ENCODE measurements around the gene PLPP1. TPM values are rescaled to one million over a fixed set of nuclear protein-coding genes. Genes with fewer than 3 reads are reported as not detected.

PLPP1 gene
- total and polyA plus RNA-seq, 2 experiments from 2014 or later: 39.1 to 97.1 TPM

DNA sequence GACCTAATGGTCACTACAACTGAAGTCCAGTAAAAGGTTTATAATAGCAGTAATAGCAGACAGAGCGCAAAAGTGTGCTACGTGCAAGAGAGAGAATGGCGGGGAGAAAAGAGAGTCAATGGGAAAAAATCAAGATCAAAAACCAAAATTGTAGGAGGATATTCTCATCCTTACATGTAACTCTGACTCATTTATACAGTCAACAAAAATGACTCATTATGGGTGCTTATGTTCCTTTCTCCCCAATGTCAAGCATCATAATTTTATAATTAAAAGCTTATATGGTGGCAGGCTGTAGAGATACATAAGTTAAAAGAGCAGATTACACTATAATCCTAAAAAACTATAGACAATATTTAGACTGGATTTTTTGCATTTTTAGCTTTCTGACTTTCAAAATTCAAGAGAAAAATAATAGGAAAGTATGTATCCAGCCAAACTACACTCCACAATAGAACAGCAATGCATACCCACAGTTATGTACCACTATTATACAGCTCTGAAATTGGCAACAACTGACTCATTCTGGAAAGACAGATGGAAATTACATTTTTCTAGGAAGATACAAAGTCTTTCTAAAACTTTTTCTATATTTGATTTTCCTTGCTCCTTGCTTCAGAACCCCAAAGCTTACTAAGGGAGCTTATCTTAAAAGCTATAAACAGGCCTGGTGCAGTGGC is 78.4 kb downstream of the PLPP1 start:
- H3K79me2 ChIP-seq (replicated peaks; ENCODE audit: insufficient read depth): peaks cover 81% of the 10 kb centered on the region
- no peaks in the 10 kb centered on the region; the same call in 1 of the 2 replicates for H4K20me1 ChIP-seq (replicated peaks; ENCODE audit: insufficient read depth)
- Mint-ChIP-seq H3K9me3 (no peaks in the 10 kb centered on the region), H3K36me3 (ENCODE audit: low read depth) (peaks cover 5% of the 10 kb centered on the region; the same call in 2 of the 3 replicates), H3K4me1 (peaks cover 35% of the 10 kb centered on the region), H3K27ac (peak overlapping the region; percentile 56; the same call in 1 of the 2 replicates), H3K4me3 (no peak overlapping the region), H3K27me3 (ENCODE audit: insufficient read depth, low read depth, poor library complexity) (peaks cover 5% of the 10 kb centered on the region)
- H3K27ac ChIP-seq (ENCODE audit: low read depth): no peak overlapping the region
- no peak for ATAC-seq
- DNase-seq (ENCODE audit: low spot score): no peak
- H3K4me3 ChIP-seq: no peak overlapping the region
- H3K9me2 ChIP-seq (ENCODE audit: insufficient read depth): 0 out of 2 replicates have a peak, but pooled peaks cover 4% of the 10 kb centered on the region
- no peak overlapping the region for H3K4me2 ChIP-seq
- H2AFZ ChIP-seq: no peak overlapping the region
- TF ChIP-seq ZNF331 (CRISPR knock-in tag; IDR thresholded peaks at IDR 0.05; ENCODE audit: low read depth): no peak
- TF ChIP-seq, protein P1, sequence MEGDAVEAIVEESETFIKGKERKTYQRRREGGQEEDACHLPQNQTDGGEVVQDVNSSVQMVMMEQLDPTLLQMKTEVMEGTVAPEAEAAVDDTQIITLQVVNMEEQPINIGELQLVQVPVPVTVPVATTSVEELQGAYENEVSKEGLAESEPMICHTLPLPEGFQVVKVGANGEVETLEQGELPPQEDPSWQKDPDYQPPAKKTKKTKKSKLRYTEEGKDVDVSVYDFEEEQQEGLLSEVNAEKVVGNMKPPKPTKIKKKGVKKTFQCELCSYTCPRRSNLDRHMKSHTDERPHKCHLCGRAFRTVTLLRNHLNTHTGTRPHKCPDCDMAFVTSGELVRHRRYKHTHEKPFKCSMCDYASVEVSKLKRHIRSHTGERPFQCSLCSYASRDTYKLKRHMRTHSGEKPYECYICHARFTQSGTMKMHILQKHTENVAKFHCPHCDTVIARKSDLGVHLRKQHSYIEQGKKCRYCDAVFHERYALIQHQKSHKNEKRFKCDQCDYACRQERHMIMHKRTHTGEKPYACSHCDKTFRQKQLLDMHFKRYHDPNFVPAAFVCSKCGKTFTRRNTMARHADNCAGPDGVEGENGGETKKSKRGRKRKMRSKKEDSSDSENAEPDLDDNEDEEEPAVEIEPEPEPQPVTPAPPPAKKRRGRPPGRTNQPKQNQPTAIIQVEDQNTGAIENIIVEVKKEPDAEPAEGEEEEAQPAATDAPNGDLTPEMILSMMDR (conservative IDR thresholded peaks at IDR 0.05; ENCODE audit: low read depth in 2 of 2): no peak
- TF ChIP-seq POLR2AphosphoS5 (IDR thresholded peaks at IDR 0.05; ENCODE audit: low read depth): no peak
- TF ChIP-seq, protein P2, sequence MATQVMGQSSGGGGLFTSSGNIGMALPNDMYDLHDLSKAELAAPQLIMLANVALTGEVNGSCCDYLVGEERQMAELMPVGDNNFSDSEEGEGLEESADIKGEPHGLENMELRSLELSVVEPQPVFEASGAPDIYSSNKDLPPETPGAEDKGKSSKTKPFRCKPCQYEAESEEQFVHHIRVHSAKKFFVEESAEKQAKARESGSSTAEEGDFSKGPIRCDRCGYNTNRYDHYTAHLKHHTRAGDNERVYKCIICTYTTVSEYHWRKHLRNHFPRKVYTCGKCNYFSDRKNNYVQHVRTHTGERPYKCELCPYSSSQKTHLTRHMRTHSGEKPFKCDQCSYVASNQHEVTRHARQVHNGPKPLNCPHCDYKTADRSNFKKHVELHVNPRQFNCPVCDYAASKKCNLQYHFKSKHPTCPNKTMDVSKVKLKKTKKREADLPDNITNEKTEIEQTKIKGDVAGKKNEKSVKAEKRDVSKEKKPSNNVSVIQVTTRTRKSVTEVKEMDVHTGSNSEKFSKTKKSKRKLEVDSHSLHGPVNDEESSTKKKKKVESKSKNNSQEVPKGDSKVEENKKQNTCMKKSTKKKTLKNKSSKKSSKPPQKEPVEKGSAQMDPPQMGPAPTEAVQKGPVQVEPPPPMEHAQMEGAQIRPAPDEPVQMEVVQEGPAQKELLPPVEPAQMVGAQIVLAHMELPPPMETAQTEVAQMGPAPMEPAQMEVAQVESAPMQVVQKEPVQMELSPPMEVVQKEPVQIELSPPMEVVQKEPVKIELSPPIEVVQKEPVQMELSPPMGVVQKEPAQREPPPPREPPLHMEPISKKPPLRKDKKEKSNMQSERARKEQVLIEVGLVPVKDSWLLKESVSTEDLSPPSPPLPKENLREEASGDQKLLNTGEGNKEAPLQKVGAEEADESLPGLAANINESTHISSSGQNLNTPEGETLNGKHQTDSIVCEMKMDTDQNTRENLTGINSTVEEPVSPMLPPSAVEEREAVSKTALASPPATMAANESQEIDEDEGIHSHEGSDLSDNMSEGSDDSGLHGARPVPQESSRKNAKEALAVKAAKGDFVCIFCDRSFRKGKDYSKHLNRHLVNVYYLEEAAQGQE (IDR thresholded peaks at IDR 0.05; ENCODE audit: unreplicated experiment): no peak
- TF ChIP-seq ZNF462 (CRISPR knock-in tag; IDR thresholded peaks at IDR 0.05): no peak
- TF ChIP-seq JUNB (IDR thresholded peaks at IDR 0.05; ENCODE audit: unreplicated experiment): no peak
- TF ChIP-seq EZH2 (IDR thresholded peaks at IDR 0.05; ENCODE audit: low read depth, unreplicated experiment): no peak
- no peak for TF ChIP-seq STAT1 (IDR thresholded peaks at IDR 0.05; ENCODE audit: unreplicated experiment)
- TF ChIP-seq CREB1 (CRISPR knock-in tag; IDR thresholded peaks at IDR 0.05; ENCODE audit: low read depth): no peak
- no peak for TF ChIP-seq NANOG (IDR thresholded peaks at IDR 0.05; ENCODE audit: borderline replicate concordance)
- no peak for TF ChIP-seq ZNF114 (CRISPR knock-in tag; IDR thresholded peaks at IDR 0.05)
- TF ChIP-seq EZH2phosphoT487 (IDR thresholded peaks at IDR 0.05; ENCODE audit: unreplicated experiment): no peak
- TF ChIP-seq, protein P3, sequence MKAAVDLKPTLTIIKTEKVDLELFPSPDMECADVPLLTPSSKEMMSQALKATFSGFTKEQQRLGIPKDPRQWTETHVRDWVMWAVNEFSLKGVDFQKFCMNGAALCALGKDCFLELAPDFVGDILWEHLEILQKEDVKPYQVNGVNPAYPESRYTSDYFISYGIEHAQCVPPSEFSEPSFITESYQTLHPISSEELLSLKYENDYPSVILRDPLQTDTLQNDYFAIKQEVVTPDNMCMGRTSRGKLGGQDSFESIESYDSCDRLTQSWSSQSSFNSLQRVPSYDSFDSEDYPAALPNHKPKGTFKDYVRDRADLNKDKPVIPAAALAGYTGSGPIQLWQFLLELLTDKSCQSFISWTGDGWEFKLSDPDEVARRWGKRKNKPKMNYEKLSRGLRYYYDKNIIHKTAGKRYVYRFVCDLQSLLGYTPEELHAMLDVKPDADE (IDR thresholded peaks at IDR 0.05): no peak
- no peaks in the 10 kb centered on the region for H3F3A ChIP-seq (replicated peaks; ENCODE audit: low read depth)
- peaks cover 42% of the 10 kb centered on the region for H3K4me1 ChIP-seq (ENCODE audit: insufficient read depth)
- H3K27me3 ChIP-seq (ENCODE audit: insufficient read depth): no peaks in the 10 kb centered on the region
- no peaks in the 10 kb centered on the region for H3K36me3 ChIP-seq (ENCODE audit: insufficient read depth)
